ENCODE data around the gene CYB561D2.

Gene CYB561D2

DNA sequence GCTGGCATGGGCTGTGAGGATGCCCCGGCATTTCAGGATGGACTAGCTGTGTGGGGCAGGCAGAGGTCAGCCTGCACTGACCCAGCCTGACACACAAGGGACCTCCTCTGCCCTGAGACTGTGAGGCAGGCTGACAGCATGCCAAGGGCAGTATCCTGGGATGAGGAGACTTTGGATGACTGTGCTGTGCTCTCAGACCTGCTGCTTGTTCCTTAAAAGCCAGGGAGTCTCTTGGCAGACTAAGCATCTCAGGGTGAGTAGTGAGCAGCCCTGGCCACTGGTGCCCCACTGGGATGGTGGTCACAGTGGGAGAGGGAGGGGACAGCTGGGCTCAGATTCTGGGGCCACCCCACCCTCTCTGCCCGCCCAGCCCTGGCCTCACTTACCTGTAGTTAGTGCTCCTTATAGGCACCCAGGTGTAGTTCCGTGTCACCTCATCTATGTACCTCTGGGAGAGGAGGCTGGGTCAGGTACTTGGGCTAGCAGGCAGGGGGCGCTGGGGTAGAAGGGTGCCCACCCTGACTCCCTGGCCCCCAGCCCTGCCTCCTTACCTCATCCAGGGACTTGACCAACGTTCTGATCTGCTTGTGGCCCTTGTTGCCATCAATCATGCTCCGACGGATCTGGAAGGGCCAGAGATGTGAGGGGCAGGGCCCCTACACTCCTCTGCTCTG is 24.7 kb downstream of the CYB561D2 start:
- no peak for TF ChIP-seq NFIC (IDR thresholded peaks at IDR 0.05)
- no peak for TF ChIP-seq FOXM1 (IDR thresholded peaks at IDR 0.05; ENCODE audit: borderline replicate concordance, low read depth)
- no peak for TF ChIP-seq TEAD4 (IDR thresholded peaks at IDR 0.05)
- TF ChIP-seq, protein P1, sequence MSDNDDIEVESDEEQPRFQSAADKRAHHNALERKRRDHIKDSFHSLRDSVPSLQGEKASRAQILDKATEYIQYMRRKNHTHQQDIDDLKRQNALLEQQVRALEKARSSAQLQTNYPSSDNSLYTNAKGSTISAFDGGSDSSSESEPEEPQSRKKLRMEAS (IDR thresholded peaks at IDR 0.05), result no peak
- TF ChIP-seq YY1 (IDR thresholded peaks at IDR 0.05; ENCODE audit: low read depth), result no peak

DNA sequence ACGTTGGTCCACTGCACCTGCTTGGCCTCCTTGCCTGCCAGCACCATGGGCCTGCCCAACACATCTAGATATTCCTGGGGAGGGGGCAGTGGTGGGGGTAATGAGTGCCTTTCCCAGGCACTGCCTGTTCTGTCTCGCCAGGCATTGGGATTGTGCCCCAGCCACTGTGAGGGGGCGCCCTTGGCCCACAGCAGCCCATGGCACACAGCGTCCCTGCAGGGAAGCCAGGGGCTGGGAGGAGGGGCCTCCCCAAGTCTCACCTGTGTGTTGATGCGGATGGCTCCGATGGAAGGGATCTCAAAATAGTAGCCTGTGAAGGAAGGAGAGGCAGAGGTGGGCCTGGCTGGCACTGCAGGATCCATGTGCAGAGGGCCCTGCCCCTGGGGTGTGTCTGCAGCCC is 27.4 kb downstream of the CYB561D2 start:
- TF ChIP-seq TCF12 (IDR thresholded peaks at IDR 0.05; ENCODE audit: low read depth), result no peak
- no peak for TF ChIP-seq YY1 (IDR thresholded peaks at IDR 0.05; ENCODE audit: low read depth)
- no peak for TF ChIP-seq TAF1 (IDR thresholded peaks at IDR 0.05; ENCODE audit: low read depth)
- TF ChIP-seq FOXM1 (IDR thresholded peaks at IDR 0.05; ENCODE audit: borderline replicate concordance, low read depth), result no peak
- no peak for TF ChIP-seq CREB1 (IDR thresholded peaks at IDR 0.05; ENCODE audit: low read depth)
- TF ChIP-seq, protein P2, sequence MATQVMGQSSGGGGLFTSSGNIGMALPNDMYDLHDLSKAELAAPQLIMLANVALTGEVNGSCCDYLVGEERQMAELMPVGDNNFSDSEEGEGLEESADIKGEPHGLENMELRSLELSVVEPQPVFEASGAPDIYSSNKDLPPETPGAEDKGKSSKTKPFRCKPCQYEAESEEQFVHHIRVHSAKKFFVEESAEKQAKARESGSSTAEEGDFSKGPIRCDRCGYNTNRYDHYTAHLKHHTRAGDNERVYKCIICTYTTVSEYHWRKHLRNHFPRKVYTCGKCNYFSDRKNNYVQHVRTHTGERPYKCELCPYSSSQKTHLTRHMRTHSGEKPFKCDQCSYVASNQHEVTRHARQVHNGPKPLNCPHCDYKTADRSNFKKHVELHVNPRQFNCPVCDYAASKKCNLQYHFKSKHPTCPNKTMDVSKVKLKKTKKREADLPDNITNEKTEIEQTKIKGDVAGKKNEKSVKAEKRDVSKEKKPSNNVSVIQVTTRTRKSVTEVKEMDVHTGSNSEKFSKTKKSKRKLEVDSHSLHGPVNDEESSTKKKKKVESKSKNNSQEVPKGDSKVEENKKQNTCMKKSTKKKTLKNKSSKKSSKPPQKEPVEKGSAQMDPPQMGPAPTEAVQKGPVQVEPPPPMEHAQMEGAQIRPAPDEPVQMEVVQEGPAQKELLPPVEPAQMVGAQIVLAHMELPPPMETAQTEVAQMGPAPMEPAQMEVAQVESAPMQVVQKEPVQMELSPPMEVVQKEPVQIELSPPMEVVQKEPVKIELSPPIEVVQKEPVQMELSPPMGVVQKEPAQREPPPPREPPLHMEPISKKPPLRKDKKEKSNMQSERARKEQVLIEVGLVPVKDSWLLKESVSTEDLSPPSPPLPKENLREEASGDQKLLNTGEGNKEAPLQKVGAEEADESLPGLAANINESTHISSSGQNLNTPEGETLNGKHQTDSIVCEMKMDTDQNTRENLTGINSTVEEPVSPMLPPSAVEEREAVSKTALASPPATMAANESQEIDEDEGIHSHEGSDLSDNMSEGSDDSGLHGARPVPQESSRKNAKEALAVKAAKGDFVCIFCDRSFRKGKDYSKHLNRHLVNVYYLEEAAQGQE (IDR thresholded peaks at IDR 0.05; ENCODE audit: low read depth), result no peak
- TF ChIP-seq, protein P3, sequence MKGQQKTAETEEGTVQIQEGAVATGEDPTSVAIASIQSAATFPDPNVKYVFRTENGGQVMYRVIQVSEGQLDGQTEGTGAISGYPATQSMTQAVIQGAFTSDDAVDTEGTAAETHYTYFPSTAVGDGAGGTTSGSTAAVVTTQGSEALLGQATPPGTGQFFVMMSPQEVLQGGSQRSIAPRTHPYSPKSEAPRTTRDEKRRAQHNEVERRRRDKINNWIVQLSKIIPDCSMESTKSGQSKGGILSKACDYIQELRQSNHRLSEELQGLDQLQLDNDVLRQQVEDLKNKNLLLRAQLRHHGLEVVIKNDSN (IDR thresholded peaks at IDR 0.05), result no peak
- TF ChIP-seq, protein P1 (IDR thresholded peaks at IDR 0.05), result no peak
- TF ChIP-seq TEAD4 (IDR thresholded peaks at IDR 0.05), result no peak

DNA sequence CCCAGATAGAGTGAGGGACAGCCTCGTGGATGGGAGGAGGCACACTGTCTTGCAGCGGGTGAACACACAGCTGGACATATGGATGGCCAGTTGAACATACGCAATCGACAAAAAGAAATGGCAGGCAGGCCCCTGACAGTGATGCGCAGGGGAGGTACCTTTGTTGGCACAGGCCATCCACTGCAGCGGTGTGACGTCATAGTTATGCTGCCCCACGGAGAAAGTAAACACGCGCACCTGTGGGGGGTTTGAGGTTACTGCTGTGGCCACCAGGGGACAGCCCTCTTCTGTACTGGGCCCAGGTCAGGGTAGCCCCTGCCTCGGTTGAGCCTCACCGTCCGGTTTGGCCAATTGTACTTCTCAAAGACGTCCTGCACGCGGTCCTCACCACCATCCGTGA is 28.1 kb downstream of the CYB561D2 start:
- TF ChIP-seq TAF1 (IDR thresholded peaks at IDR 0.05; ENCODE audit: low read depth), result no peak
- TF ChIP-seq, protein P2 (IDR thresholded peaks at IDR 0.05; ENCODE audit: low read depth), result no peak
- TF ChIP-seq CREB1 (IDR thresholded peaks at IDR 0.05; ENCODE audit: low read depth), result no peak
- TF ChIP-seq NFIC (IDR thresholded peaks at IDR 0.05), result no peak
- TF ChIP-seq ZBTB7A (IDR thresholded peaks at IDR 0.05; ENCODE audit: low read depth), result no peak
- TF ChIP-seq EGR1 (IDR thresholded peaks at IDR 0.05), result no peak
- TF ChIP-seq, protein P1 (IDR thresholded peaks at IDR 0.05), result no peak
- TF ChIP-seq CEBPB (IDR thresholded peaks at IDR 0.05), result no peak
- TF ChIP-seq FOXM1 (IDR thresholded peaks at IDR 0.05; ENCODE audit: borderline replicate concordance, low read depth), result no peak
- no peak for TF ChIP-seq TEAD4 (IDR thresholded peaks at IDR 0.05)
- TF ChIP-seq TCF12 (IDR thresholded peaks at IDR 0.05; ENCODE audit: low read depth), result no peak
- no peak for TF ChIP-seq EP300 (IDR thresholded peaks at IDR 0.05; ENCODE audit: borderline replicate concordance)
- TF ChIP-seq YY1 (IDR thresholded peaks at IDR 0.05; ENCODE audit: low read depth), result no peak
- TF ChIP-seq, protein P3 (IDR thresholded peaks at IDR 0.05), result no peak
- TF ChIP-seq RAD21 (IDR thresholded peaks at IDR 0.05; ENCODE audit: low read depth), result no peak

DNA sequence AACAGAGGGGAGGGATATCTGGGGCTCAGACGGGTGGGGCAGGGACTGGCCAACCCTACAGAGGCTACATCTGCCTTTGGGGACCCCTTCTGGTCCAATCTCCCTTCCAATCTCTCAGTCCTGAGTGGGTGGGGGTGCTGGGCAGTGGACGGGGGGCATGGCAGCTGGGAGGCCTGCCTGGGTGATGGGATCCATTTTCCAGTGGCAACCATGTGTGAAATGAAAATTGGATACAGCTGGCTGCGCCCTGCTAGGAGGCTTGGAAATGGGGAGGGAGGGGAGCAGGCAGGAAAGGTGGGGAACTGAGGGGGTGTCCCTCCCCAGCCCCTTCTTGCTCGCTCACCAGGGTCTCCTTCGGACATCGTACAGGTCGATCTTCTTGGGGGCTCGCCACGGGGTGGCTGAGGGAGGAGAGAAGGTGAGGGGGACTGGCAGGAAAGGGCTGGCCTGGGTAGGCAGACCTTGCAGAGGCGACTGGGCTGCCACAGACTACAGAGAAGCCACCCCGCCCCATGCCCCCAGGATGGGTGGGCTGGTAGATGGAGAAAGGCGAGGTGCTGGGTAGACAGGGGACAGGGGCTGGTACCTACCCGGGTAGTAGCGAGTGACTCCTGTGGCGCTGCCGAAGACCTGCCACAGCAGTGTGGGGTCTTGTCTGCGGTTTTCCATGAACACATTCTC is 29.9 kb downstream of the CYB561D2 start:
- TF ChIP-seq, protein P3 (IDR thresholded peaks at IDR 0.05), result no peak
- TF ChIP-seq EP300 (IDR thresholded peaks at IDR 0.05; ENCODE audit: borderline replicate concordance), result no peak
- no peak for TF ChIP-seq NFIC (IDR thresholded peaks at IDR 0.05)
- no peak for TF ChIP-seq RAD21 (IDR thresholded peaks at IDR 0.05; ENCODE audit: low read depth)
- TF ChIP-seq, protein P2 (IDR thresholded peaks at IDR 0.05; ENCODE audit: low read depth), result no peak
- TF ChIP-seq EGR1 (IDR thresholded peaks at IDR 0.05), result no peak
- no peak for TF ChIP-seq CEBPB (IDR thresholded peaks at IDR 0.05)
- TF ChIP-seq, protein P1 (IDR thresholded peaks at IDR 0.05), result no peak
- TF ChIP-seq CREB1 (IDR thresholded peaks at IDR 0.05; ENCODE audit: low read depth), result no peak
- TF ChIP-seq TEAD4 (IDR thresholded peaks at IDR 0.05), result no peak
- TF ChIP-seq FOXM1 (IDR thresholded peaks at IDR 0.05; ENCODE audit: borderline replicate concordance, low read depth), result no peak
- TF ChIP-seq YY1 (IDR thresholded peaks at IDR 0.05; ENCODE audit: low read depth), result no peak
- no peak for TF ChIP-seq TCF12 (IDR thresholded peaks at IDR 0.05; ENCODE audit: low read depth)
- no peak for TF ChIP-seq ZBTB7A (IDR thresholded peaks at IDR 0.05; ENCODE audit: low read depth)

Measured in Ishikawa (cell line).